HG03095 (cell line): ENCODE data around the gene FOXL1.

ENCODE experiments used
- ATAC-seq: cut with Tn5 transposase; IDR thresholded peaks from one replicate; pipeline ENCODE4 v1.9.1; 2021; ENCODE audit warnings: moderate library complexity; ENCODE audit not compliant: unreplicated experiment

FOXL1 gene

GRCh38 chr16:86568677-86569623, 9.4 kb upstream of the FOXL1 start:
- ATAC-seq: no peak

GRCh38 chr16:86569701-86570447, 8.5 kb upstream of the FOXL1 start:
- no peak for ATAC-seq

- ATAC-seq: no peak
Measured at GRCh38 chr16:86570558-86571529, 7.5 kb upstream of the FOXL1 start.

- ATAC-seq: no peak
Measured at GRCh38 chr16:86571530-86571915, 6.8 kb upstream of the FOXL1 start.

- no peak for ATAC-seq
Measured at GRCh38 chr16:86572041-86572521, 6.3 kb upstream of the FOXL1 start.

- ATAC-seq: no peak
Measured at GRCh38 chr16:86572606-86573005, 5.7 kb upstream of the FOXL1 start.

- ATAC-seq: no peak
Measured at GRCh38 chr16:86573215-86573614, 5.1 kb upstream of the FOXL1 start.

GRCh38 chr16:86573646-86574508, 4.5 kb upstream of the FOXL1 start:
- no peak for ATAC-seq

- ATAC-seq: no peak
Measured at GRCh38 chr16:86574646-86575045, 3.7 kb upstream of the FOXL1 start.

GRCh38 chr16:86575095-86575685, 3.2 kb upstream of the FOXL1 start:
- ATAC-seq: no peak

- ATAC-seq: no peak
Measured at GRCh38 chr16:86575754-86576557, 2.4 kb upstream of the FOXL1 start.

- ATAC-seq: no peak
Measured at GRCh38 chr16:86576591-86577313, 1.6 kb upstream of the FOXL1 start.

GRCh38 chr16:86577314-86577971, 906 bp upstream of the FOXL1 start:
- no peak for ATAC-seq

- ATAC-seq: no peak
Measured at GRCh38 chr16:86578611-86579267, 390 bp downstream of the FOXL1 start.

GRCh38 chr16:86579268-86580062, 1.1 kb downstream of the FOXL1 start:
- no peak for ATAC-seq
